Omental fat pad (tissue), 4 donors: ENCODE results near the gene DCLK1. TPM values are rescaled to one million over a fixed set of nuclear protein-coding genes. Genes with fewer than 3 reads are reported as not detected.

ENCODE experiments used
- ATAC-seq: fragments of 150-250 bp; one replicate; pipeline ENCODE4 v1.9.1; 2016; ENCODE audit warnings: mild to moderate bottlenecking, moderate library complexity; ENCODE audit not compliant: low FRiP score
- DNase-seq: peaks from one replicate; pipeline ENCODE4 v3.0.0-alpha.2; 2019; ENCODE audit warnings: low spot score
- total RNA-seq, 4 donors: library from RNA; depleted of rRNA; stranded (reverse); fragments of >200 nt; gene quantifications; one replicate each; pipeline ENCODE4 v1.1.0, GENCODE V29; 2016
- TF ChIP-seq, protein P1 (sequence below), 3 donors: fragments of 450-650 bp; IDR thresholded peaks; one replicate each; pipeline ENCODE4 v1.5.1; 2016 to 2017; ENCODE audit warnings: antibody characterized with exemption in 3 of 3, mild to moderate bottlenecking in 3 of 3, moderate library complexity in 2 of 3

Gene DCLK1
- total RNA-seq, 4 donors from 2014 or later, result 13.9 to 206 (median 30.5) TPM

DNA sequence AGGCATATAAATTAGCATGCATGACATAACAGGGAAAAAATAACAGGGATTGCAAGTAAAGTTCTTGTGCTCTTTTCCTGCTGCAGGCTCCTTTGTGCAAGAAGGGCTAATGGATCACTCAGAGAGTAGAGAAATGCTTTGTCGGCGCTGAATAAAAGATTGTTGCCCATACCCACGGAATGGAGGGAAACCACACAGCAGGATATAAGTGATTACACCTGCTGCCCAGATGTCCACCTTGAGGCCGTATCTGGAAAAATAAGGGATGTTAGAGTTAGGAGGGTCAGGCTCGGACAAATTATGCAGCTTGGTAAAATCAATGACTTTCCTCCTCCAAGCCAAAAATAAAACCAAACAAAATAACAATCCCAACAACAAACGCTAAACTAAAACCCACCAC, 322.3 kb downstream of the DCLK1 start:
- DNase-seq (no peak), ATAC-seq (no peak)
- TF ChIP-seq, protein P1, sequence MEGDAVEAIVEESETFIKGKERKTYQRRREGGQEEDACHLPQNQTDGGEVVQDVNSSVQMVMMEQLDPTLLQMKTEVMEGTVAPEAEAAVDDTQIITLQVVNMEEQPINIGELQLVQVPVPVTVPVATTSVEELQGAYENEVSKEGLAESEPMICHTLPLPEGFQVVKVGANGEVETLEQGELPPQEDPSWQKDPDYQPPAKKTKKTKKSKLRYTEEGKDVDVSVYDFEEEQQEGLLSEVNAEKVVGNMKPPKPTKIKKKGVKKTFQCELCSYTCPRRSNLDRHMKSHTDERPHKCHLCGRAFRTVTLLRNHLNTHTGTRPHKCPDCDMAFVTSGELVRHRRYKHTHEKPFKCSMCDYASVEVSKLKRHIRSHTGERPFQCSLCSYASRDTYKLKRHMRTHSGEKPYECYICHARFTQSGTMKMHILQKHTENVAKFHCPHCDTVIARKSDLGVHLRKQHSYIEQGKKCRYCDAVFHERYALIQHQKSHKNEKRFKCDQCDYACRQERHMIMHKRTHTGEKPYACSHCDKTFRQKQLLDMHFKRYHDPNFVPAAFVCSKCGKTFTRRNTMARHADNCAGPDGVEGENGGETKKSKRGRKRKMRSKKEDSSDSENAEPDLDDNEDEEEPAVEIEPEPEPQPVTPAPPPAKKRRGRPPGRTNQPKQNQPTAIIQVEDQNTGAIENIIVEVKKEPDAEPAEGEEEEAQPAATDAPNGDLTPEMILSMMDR (IDR thresholded peaks at IDR 0.05), result no peak

DNA sequence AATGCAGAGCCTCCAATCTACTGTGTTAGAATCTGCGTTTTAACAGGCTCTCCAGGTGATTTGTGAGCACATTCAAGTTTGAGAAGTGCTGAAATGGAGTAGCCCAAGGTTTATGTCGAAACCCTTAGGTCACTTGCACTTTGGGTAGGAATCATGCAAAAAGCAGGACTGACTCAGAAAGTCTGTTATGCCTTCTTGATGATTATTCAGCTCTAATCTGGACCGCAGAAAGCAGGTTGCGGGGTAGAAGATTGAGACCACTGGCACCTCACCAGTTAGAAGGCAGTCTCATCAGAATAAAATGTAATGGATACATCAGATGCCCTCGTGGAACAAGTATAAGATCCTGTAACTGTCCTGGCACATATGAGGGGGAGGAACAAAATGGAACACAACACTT, 326.3 kb downstream of the DCLK1 start:
- TF ChIP-seq, protein P1 (IDR thresholded peaks at IDR 0.05), result no peak
- ATAC-seq (no peak), DNase-seq (no peak)

DNA sequence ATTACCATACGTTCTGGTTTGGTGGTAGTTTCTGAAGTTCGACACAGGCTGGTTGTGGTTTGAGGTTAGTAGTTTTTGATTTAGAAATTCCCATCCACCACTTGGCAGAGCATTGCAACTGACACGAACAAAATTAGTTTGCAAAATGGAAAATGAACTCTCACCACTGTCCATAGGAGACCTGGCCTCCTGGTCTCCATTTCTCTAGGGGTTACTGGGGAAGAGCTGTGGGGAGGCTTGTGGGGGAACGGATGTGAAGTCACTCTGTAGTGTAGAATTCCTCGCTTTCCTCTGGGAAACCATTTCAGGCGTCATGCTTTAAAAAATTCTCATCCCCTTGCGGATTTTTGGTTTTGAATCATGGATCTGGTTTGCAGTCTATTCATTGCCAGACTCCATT, 333.2 kb downstream of the DCLK1 start:
- TF ChIP-seq, protein P1 (IDR thresholded peaks at IDR 0.05), result no peak
- DNase-seq, result no peak
- ATAC-seq, result no peak

DNA sequence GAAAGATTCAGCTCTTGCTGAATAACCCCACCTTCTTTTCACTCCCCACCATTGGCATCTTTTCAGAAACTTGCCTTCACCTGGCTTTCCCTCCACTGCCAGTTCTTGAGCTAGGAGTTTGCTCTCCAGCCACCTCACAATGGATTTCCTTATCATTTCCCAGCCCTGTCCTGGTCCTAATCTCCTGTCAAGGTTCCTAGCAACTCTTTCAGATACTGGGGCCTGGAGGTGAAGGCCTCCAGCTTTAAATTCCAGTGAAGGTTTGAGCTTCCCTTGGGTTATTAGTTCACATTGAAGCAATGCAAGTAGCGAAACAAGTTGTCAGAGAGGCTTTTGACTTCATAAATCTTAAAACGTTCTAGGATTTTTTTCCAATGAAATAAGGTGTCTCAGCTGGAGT, 333.9 kb downstream of the DCLK1 start:
- ATAC-seq (no peak), DNase-seq (no peak)
- TF ChIP-seq, protein P1 (IDR thresholded peaks at IDR 0.05), result no peak

DNA sequence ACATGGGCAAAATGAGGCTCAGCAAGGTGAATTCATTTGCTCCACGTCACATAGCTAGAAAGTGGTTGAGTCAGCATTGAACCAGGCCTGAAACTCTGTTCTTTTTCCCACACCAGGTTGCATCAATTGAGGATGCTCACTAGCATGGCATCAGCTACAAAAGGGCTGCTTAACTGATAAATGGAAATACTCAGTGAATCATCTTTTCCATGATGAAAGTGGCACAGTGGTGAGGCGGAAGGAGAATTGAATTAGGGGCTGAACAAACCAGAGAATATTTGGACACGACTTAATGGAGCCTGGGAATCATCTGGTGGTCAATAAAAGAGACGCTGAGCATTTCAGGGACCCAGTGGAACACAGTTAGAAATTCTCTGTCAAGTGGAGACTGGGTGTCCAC, 334.6 kb downstream of the DCLK1 start:
- DNase-seq (no peak), ATAC-seq (no peak)
- TF ChIP-seq, protein P1 (IDR thresholded peaks at IDR 0.05), result no peak

DNA sequence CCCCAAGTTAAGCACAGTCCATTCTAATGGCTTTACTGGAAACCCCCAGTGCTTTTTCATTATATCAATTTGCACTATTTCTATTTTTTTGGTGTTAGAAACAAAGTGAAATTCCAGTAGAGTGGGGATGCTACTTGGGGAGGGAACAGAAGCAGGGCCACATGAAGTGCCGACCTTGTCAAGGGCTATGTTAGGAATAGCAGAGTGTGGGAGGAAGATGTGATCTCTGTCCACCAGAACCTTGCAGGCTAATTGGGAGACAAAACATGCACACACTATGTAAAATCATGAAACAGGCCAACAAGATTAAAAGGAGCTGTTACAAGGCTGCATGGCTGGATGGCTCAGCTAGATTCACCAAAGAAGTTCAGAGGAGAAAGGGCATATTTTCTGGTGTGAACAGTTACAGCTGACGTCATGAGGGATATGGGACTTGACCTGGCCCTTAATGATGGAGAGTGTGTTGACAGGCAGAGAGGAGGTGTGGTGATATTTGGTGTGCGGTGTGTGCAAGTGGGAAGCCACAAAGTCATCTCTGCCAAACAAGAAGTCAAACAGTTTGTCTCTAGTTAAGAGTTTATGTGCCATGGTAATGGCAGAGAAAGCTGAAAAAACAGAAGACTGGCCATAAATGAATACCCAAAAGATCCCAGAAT, 336.3 kb downstream of the DCLK1 start:
- ATAC-seq (no peak), DNase-seq (no peak)
- TF ChIP-seq, protein P1 (IDR thresholded peaks at IDR 0.05), result no peak

DNA sequence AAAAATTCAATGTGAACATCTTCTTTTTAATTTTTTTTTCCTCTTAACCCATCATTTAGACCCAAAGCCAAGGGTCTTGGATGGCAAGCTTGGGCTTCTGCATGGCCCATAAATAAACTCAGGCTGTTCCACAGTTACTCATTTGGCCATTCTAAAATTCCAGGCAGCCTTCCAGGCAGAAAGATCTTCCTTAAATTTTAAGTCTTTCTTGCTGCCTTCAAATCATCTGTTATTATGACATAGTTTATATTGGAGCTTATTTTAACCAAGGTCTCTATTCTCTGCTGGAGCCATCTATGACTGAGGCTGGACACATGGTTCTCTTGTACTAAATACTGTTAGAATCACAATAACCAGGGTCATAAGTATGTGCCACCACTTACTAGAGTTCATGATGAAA, 337.4 kb downstream of the DCLK1 start:
- no peak for ATAC-seq
- TF ChIP-seq, protein P1 (IDR thresholded peaks at IDR 0.05), result no peak

More for the DNA sequence above, 337.4 kb downstream of the DCLK1 start:
- no peak for DNase-seq
